ENCODE measurements around the gene P2RX7.

The P2RX7 gene

GRCh38 chr12:121132601-121133481 is at the start of gene P2RX7:
Gene P2RX7 (plus strand): TSS chr12:121132876. CDS start chr12:121132971, 95 bp downstream.
- DNase-seq: peak; percentile 56

GRCh38 chr12:121084229-121084628 is 48.4 kb upstream of the P2RX7 start:
- no peak for DNase-seq

GRCh38 chr12:121085069-121085468 is 47.6 kb upstream of the P2RX7 start:
- DNase-seq: no peak

GRCh38 chr12:121085506-121086353 is 46.9 kb upstream of the P2RX7 start:
- DNase-seq: no peak

GRCh38 chr12:121086781-121087295 is 45.8 kb upstream of the P2RX7 start:
- DNase-seq: no peak

- DNase-seq: no peak
Observed at GRCh38 chr12:121087467-121088194, 45.0 kb upstream of the P2RX7 start.

GRCh38 chr12:121088195-121088585 is 44.5 kb upstream of the P2RX7 start:
- no peak for DNase-seq

- no peak for DNase-seq
Observed at GRCh38 chr12:121089031-121089812, 43.5 kb upstream of the P2RX7 start.

- DNase-seq: no peak
Observed at GRCh38 chr12:121089813-121090430, 42.8 kb upstream of the P2RX7 start.

- no peak for DNase-seq
Observed at GRCh38 chr12:121090586-121091514, 41.8 kb upstream of the P2RX7 start.

GRCh38 chr12:121092034-121092433 is 40.6 kb upstream of the P2RX7 start:
- DNase-seq: no peak

GRCh38 chr12:121093487-121093891 is 39.2 kb upstream of the P2RX7 start:
- DNase-seq: no peak

GRCh38 chr12:121095544-121096198 is 37.0 kb upstream of the P2RX7 start:
- DNase-seq: peak; percentile 67

GRCh38 chr12:121096199-121096798 is 36.4 kb upstream of the P2RX7 start:
- no peak for DNase-seq

- no peak for DNase-seq
Observed at GRCh38 chr12:121099779-121100178, 32.9 kb upstream of the P2RX7 start.

- no peak for DNase-seq
Observed at GRCh38 chr12:121102307-121102706, 30.4 kb upstream of the P2RX7 start.

- DNase-seq: no peak
Observed at GRCh38 chr12:121107681-121108080, 25.0 kb upstream of the P2RX7 start.

- DNase-seq: no peak
Observed at GRCh38 chr12:121108492-121108891, 24.2 kb upstream of the P2RX7 start.

GRCh38 chr12:121110211-121110940 is 22.3 kb upstream of the P2RX7 start:
- peak; percentile 31 for DNase-seq

Data from NCI-H1105 (cell line).